H9 (cell line): ENCODE data around the gene CDH23. TPM values are rescaled to one million over a fixed set of nuclear protein-coding genes. Genes with fewer than 3 reads are reported as not detected.

Experiments used
- DNase-seq: peaks from one replicate; pipeline ENCODE4 v3.0.0-alpha.2; 2017
- H2AFZ ChIP-seq: one replicate; pipeline ENCODE4 v1.6.1; 2013; ENCODE audit warnings: mild to moderate bottlenecking, low read length, control low read depth, moderate library complexity
- H2AK5ac ChIP-seq: 2 replicates; pipeline ENCODE4 v1.6.1; 2013; ENCODE audit warnings: low read length, control low read depth, mixed read lengths; ENCODE audit not compliant: insufficient read length
- H2BK120ac ChIP-seq: one replicate; pipeline ENCODE4 v1.6.1; 2013; ENCODE audit warnings: low read depth, mild to moderate bottlenecking, low read length, control low read depth, inconsistent platforms; ENCODE audit not compliant: poor library complexity, severe bottlenecking
- H2BK12ac ChIP-seq: 2 replicates; pipeline ENCODE4 v1.6.1; 2013; ENCODE audit warnings: low read length, control low read depth, mixed read lengths, low read depth; ENCODE audit not compliant: insufficient read length
- H2BK15ac ChIP-seq: 2 replicates; pipeline ENCODE4 v1.6.1; 2013; ENCODE audit warnings: low read depth, low read length, control low read depth
- H2BK20ac ChIP-seq: one replicate; pipeline ENCODE4 v1.6.1; 2013; ENCODE audit warnings: low read depth, mild to moderate bottlenecking, low read length, control low read depth, inconsistent platforms; ENCODE audit not compliant: poor library complexity, severe bottlenecking
- H2BK5ac ChIP-seq: 2 replicates; pipeline ENCODE4 v1.6.1; 2013; ENCODE audit warnings: low read length, control low read depth, mixed read lengths; ENCODE audit not compliant: insufficient read length
- H3K14ac ChIP-seq: 2 replicates; pipeline ENCODE4 v1.6.1; 2013; ENCODE audit warnings: low read length, control low read depth; ENCODE audit not compliant: insufficient read depth
- H3K18ac ChIP-seq: 2 replicates; pipeline ENCODE4 v1.6.1; 2013; ENCODE audit warnings: low read depth, mild to moderate bottlenecking, mixed read lengths, low read length, control low read depth; ENCODE audit not compliant: insufficient read length
- H3K23ac ChIP-seq: 2 replicates; pipeline ENCODE4 v1.6.1; 2013; ENCODE audit warnings: low read length, control low read depth, mixed read lengths, low read depth; ENCODE audit not compliant: insufficient read length
- H3K23me2 ChIP-seq: 2 replicates; pipeline ENCODE4 v1.6.1; 2013; ENCODE audit warnings: low read depth, mild to moderate bottlenecking, mixed read lengths, low read length, control low read depth; ENCODE audit not compliant: insufficient read length, poor library complexity, severe bottlenecking
- H3K27ac ChIP-seq: 2 replicates; pipeline ENCODE4 v1.5.1; 2013; ENCODE audit warnings: low read length, control low read depth, mixed read lengths, low read depth; ENCODE audit not compliant: insufficient read length
- H3K27me3 ChIP-seq: 2 replicates; pipeline ENCODE4 v1.6.1; 2013; ENCODE audit warnings: low read length, control low read depth, inconsistent platforms; ENCODE audit not compliant: insufficient read depth
- H3K4ac ChIP-seq: 2 replicates; pipeline ENCODE4 v1.6.1; 2013; ENCODE audit warnings: low read depth, mild to moderate bottlenecking, control low read depth, inconsistent platforms, low read length, moderate library complexity
- H3K4me1 ChIP-seq: 2 replicates; pipeline ENCODE4 v1.6.1; 2013; ENCODE audit warnings: low read length, control low read depth, inconsistent platforms; ENCODE audit not compliant: insufficient read depth
- H3K4me2 ChIP-seq: 2 replicates; pipeline ENCODE4 v1.6.1; 2013; ENCODE audit warnings: low read length, control low read depth, mixed read lengths; ENCODE audit not compliant: insufficient read length, insufficient read depth
- H3K56ac ChIP-seq: 2 replicates; pipeline ENCODE4 v1.6.1; 2013; ENCODE audit warnings: low read depth, mild to moderate bottlenecking, mixed read lengths, low read length, control low read depth; ENCODE audit not compliant: insufficient read length
- H3K79me1 ChIP-seq: 2 replicates; pipeline ENCODE4 v1.6.1; 2013; ENCODE audit warnings: low read depth, mild to moderate bottlenecking, moderate library complexity, low read length, control low read depth, inconsistent platforms; ENCODE audit not compliant: insufficient read depth, poor library complexity, severe bottlenecking
- H3K79me2 ChIP-seq: 2 replicates; pipeline ENCODE4 v1.6.1; 2013; ENCODE audit warnings: low read length, control low read depth, inconsistent platforms; ENCODE audit not compliant: insufficient read depth
- H3K9ac ChIP-seq: 2 replicates; pipeline ENCODE4 v1.6.1; 2013; ENCODE audit warnings: low read length, control low read depth, mixed read lengths; ENCODE audit not compliant: insufficient read length; ENCODE audit errors: extremely low read depth
- H3K9me3 ChIP-seq: one replicate; pipeline ENCODE4 v1.6.1; 2013; ENCODE audit warnings: low read depth, low read length, inconsistent platforms; ENCODE audit not compliant: control insufficient read depth
- H3T11ph ChIP-seq: one replicate; pipeline ENCODE4 v1.6.1; 2013; ENCODE audit warnings: mild to moderate bottlenecking, low read length, control low read depth, inconsistent platforms
- H4K20me1 ChIP-seq: one replicate; pipeline ENCODE4 v1.6.1; 2013; ENCODE audit not compliant: control insufficient read depth, insufficient read length, insufficient read depth
- H4K5ac ChIP-seq: 2 replicates; pipeline ENCODE4 v1.6.1; 2013; ENCODE audit warnings: low read depth, mild to moderate bottlenecking, mixed read lengths, low read length, control low read depth; ENCODE audit not compliant: insufficient read length
- H4K8ac ChIP-seq: replicated peaks from 2 replicates; pipeline ENCODE4 v1.6.1; 2013; ENCODE audit warnings: low read length, control low read depth, mixed read lengths, low read depth; ENCODE audit not compliant: insufficient read length
- H4K91ac ChIP-seq: 2 replicates; pipeline ENCODE4 v1.6.1; 2013; ENCODE audit warnings: low read depth, mild to moderate bottlenecking, moderate library complexity, mixed read lengths, low read length, control low read depth; ENCODE audit not compliant: insufficient read length
- H3K27ac Mint-ChIP-seq, 3 experiments: 2 replicates in 2 of 3; 3 replicates in 1 of 3; pipeline ENCODE4 v1.8.0; 2020 to 2021; ENCODE audit warnings: mixed read lengths in 3 of 3, mild to moderate bottlenecking in 1 of 3, moderate library complexity in 1 of 3
- H3K27me3 Mint-ChIP-seq: 2 replicates; pipeline ENCODE4 v1.8.0; 2021; ENCODE audit warnings: low read depth, mild to moderate bottlenecking, moderate library complexity, mixed read lengths
- H3K36me3 Mint-ChIP-seq, 3 experiments: 2 replicates in 2 of 3; 3 replicates in 1 of 3; pipeline ENCODE4 v1.8.0; 2020 to 2021; ENCODE audit warnings: low read depth in 3 of 3, mixed read lengths in 3 of 3; ENCODE audit not compliant: insufficient read depth in 1 of 3
- H3K4me1 Mint-ChIP-seq, 2 experiments: 2 replicates each; pipeline ENCODE4 v1.8.0; 2020; ENCODE audit warnings: mixed read lengths in 2 of 2
- H3K4me3 Mint-ChIP-seq, 2 experiments: 2 replicates in 1 of 2; 3 replicates in 1 of 2; pipeline ENCODE4 v1.8.0; 2020 to 2021; ENCODE audit warnings: mild to moderate bottlenecking in 2 of 2, mixed read lengths in 2 of 2, moderate library complexity in 1 of 2
- H3K9me3 Mint-ChIP-seq, 2 experiments: 2 replicates in 1 of 2; 3 replicates in 1 of 2; pipeline ENCODE4 v1.8.0; 2020; ENCODE audit warnings: mild to moderate bottlenecking in 2 of 2, mixed read lengths in 2 of 2, moderate library complexity in 1 of 2
- CTCF ChIP-seq: fragments of 200-600 bp; sonication (generic); conservative IDR thresholded peaks from 3 replicates; pipeline ENCODE4 v1.8.0; 2021; ENCODE audit warnings: antibody characterized with exemption, mild to moderate bottlenecking
- WGBS: extraction: QIAGEN DNeasy Blood & Tissue Kit; methylation state at CpG from one replicate; pipeline ENCODE4 v1.1.7; 2013; ENCODE audit warnings: missing lambda C conversion rate, low lambda C conversion rate, mixed read lengths; ENCODE audit not compliant: insufficient read length; ENCODE audit errors: extremely low coverage; 5-methylcytosine and 5-hydroxymethylcytosine counted together
- total RNA-seq: library from RNA; stranded (reverse); gene quantifications from 2 replicates; pipeline ENCODE4 v1.2.1, GENCODE V29; 2021

Gene CDH23
- total RNA-seq, 1 experiment from 2014 or later: 2.1 TPM

- no peak overlapping the region for H2BK12ac ChIP-seq
- H3K14ac ChIP-seq: no peak overlapping the region; the same call in 1 of the 2 replicates
- H3K4me1 Mint-ChIP-seq: peaks cover 16 to 20% of the 10 kb centered on the region in 2 experiments
- no peak overlapping the region for H3K9ac ChIP-seq
- no peak for TF ChIP-seq CTCF
- H3K9me3 ChIP-seq: no peaks in the 10 kb centered on the region
- no peaks in the 10 kb centered on the region for H3K79me2 ChIP-seq
- H3K4ac ChIP-seq: no peak overlapping the region
- H2BK120ac ChIP-seq: no peak overlapping the region
- peaks cover 0 to 1% (median 0%) of the 10 kb centered on the region in 3 experiments; a peak in 1 of 7 replicates for H3K36me3 Mint-ChIP-seq
- H2AFZ ChIP-seq: no peak overlapping the region
- no peak for DNase-seq
- H3K27me3 Mint-ChIP-seq: peaks cover 75% of the 10 kb centered on the region
- H3T11ph ChIP-seq: no peak overlapping the region
- no peak overlapping the region for H3K4me2 ChIP-seq
- no peak overlapping the region for H4K91ac ChIP-seq
- no peak overlapping the region for H3K18ac ChIP-seq
- H3K27ac Mint-ChIP-seq: no peak overlapping the region
- H2BK15ac ChIP-seq: no peak overlapping the region
- H3K4me1 ChIP-seq: peaks cover 3% of the 10 kb centered on the region; the same call in 1 of the 2 replicates
- no peaks in the 10 kb centered on the region for H3K79me1 ChIP-seq
- WGBS: no CpG with 5 or more reads among the region's 5 CpGs
- H2BK20ac ChIP-seq: no peak overlapping the region
- no peak overlapping the region for H4K8ac ChIP-seq
- H3K27ac ChIP-seq: no peak overlapping the region
- no peak overlapping the region for H3K56ac ChIP-seq
- no peak overlapping the region for H3K23ac ChIP-seq
- H2BK5ac ChIP-seq: no peak overlapping the region
- H4K20me1 ChIP-seq: no peaks in the 10 kb centered on the region
- no peak overlapping the region for H2AK5ac ChIP-seq
- peaks cover 25% of the 10 kb centered on the region; the same call in 1 of the 2 replicates for H3K27me3 ChIP-seq
- no peak overlapping the region for H3K4me3 Mint-ChIP-seq
- no peaks in the 10 kb centered on the region; a peak in 1 of 5 replicates for H3K9me3 Mint-ChIP-seq
- no peak overlapping the region for H4K5ac ChIP-seq
- H3K23me2 ChIP-seq: peaks cover 6% of the 10 kb centered on the region
Observed at GRCh38 chr10:71399946-71400345, 3.2 kb downstream of the CDH23 start.
